PC-9 (cell line): ENCODE measurements around the gene RNF126. TPM values are rescaled to one million over a fixed set of nuclear protein-coding genes. Genes with fewer than 3 reads are reported as not detected.

Source experiments
- BruUV-seq: library from RNA; stranded (reverse); fragments of 400-500 nt; replicated peaks from 2 replicates; lab custom pipeline; 2021; lab: Mats Ljungman, UMichigan
- CTCF ChIA-PET: fragments of 300-600 bp; sonication (Branson Sonifier 250); formaldehyde crosslinking; loops from one replicate; lab custom pipeline; 2022; ENCODE audit warnings: antibody characterized with exemption; lab: Charles Lee
- POLR2A ChIA-PET: fragments of 300-600 bp; sonication (Branson Sonifier 250); formaldehyde crosslinking; loops from one replicate; lab custom pipeline; 2022; ENCODE audit warnings: antibody characterized with exemption; ENCODE audit not compliant: unreplicated experiment; lab: Charles Lee
- DNase-seq, 2 experiments: peaks; one replicate each; pipeline versions ENCODE4 v3.0.0 to v3.0.0-alpha.2; 2015 to 2022; ENCODE audit warnings: mixed read lengths in 1 of 2
- H2AFZ ChIP-seq: fragments of 200-600 bp; sonication (generic); 2 replicates; pipeline ENCODE4 v1.8.1; 2017; ENCODE audit warnings: antibody characterized with exemption
- H3F3A ChIP-seq: fragments of 200-600 bp; sonication (generic); 2 replicates; pipeline ENCODE4 v1.8.1; 2017; ENCODE audit warnings: antibody characterized with exemption, mild to moderate bottlenecking, low read depth; ENCODE audit not compliant: insufficient read depth
- H3K27ac ChIP-seq: fragments of 200-600 bp; sonication (generic); 2 replicates; pipeline ENCODE4 v1.6.1; 2016; ENCODE audit warnings: mixed run types
- H3K27me3 ChIP-seq: fragments of 200-600 bp; sonication (generic); 2 replicates; pipeline ENCODE4 v1.6.1; 2016; ENCODE audit warnings: low read depth, mixed run types; ENCODE audit not compliant: insufficient read depth
- H3K36me3 ChIP-seq: fragments of 200-600 bp; sonication (generic); 2 replicates; pipeline ENCODE4 v1.6.1; 2016; ENCODE audit warnings: low read depth, mixed run types
- H3K4me1 ChIP-seq: fragments of 200-600 bp; sonication (generic); replicated peaks from 2 replicates; pipeline ENCODE4 v1.6.1; 2016; ENCODE audit warnings: mixed run types; ENCODE audit not compliant: insufficient read depth
- H3K4me2 ChIP-seq: fragments of 200-600 bp; sonication (generic); 2 replicates; pipeline ENCODE4 v1.6.1; 2017; ENCODE audit warnings: mixed run types
- H3K4me3 ChIP-seq: fragments of 200-600 bp; sonication (generic); 2 replicates; pipeline ENCODE4 v1.6.1; 2016; ENCODE audit warnings: mixed run types
- H3K79me2 ChIP-seq: fragments of 200-600 bp; sonication (generic); 2 replicates; pipeline ENCODE4 v1.6.1; 2017; ENCODE audit warnings: low read depth, mixed run types
- H3K9me2 ChIP-seq: fragments of 200-600 bp; sonication (generic); 2 replicates; pipeline ENCODE4 v1.8.1; 2017; ENCODE audit warnings: mild to moderate bottlenecking; ENCODE audit not compliant: insufficient read depth
- H3K9me3 ChIP-seq: fragments of 200-600 bp; sonication (generic); 2 replicates; pipeline ENCODE4 v1.8.1; 2016; ENCODE audit warnings: low read depth; ENCODE audit not compliant: insufficient read depth
- H4K20me1 ChIP-seq: fragments of 200-600 bp; sonication (generic); 2 replicates; pipeline ENCODE4 v1.8.1; 2017; ENCODE audit not compliant: insufficient read depth
- CTCF ChIP-seq: fragments of 200-600 bp; sonication (generic); conservative IDR thresholded peaks from 2 replicates; pipeline ENCODE4 v1.6.1; 2017; ENCODE audit warnings: mixed run types, antibody characterized with exemption, mild to moderate bottlenecking, moderate library complexity
- EZH2 ChIP-seq: fragments of 200-600 bp; sonication (generic); IDR thresholded peaks from 2 replicates; pipeline ENCODE4 v1.8.0; 2017; ENCODE audit warnings: antibody characterized with exemption, low read depth
- intact Hi-C: fragments of 100-400 bp; cut with micrococcal nuclease; formaldehyde crosslinking; loops from one replicate; pipeline ENCODE4 v1.10.0; 2022; ENCODE audit not compliant: unreplicated experiment
- total RNA-seq: library from RNA; stranded (reverse); gene quantifications from 2 replicates; pipeline ENCODE4 v1.2.3, GENCODE V29; 2021

Gene RNF126
- total RNA-seq, 1 experiment from 2014 or later: 54.4 TPM

GRCh38 chr19:642767-643727 is 20.0 kb downstream of the RNF126 start:
- no peaks in the 10 kb centered on the region for H3K79me2 ChIP-seq
- peaks cover 10% of the 10 kb centered on the region for H3K4me1 ChIP-seq
- CTCF ChIA-PET: no interaction called here
- no peak overlapping the region for H3K4me2 ChIP-seq
- POLR2A ChIA-PET: no interaction called here
- BruUV-seq: no TSS peak
- DNase-seq: no peak
- H3F3A ChIP-seq: peaks cover 6% of the 10 kb centered on the region; the same call in 1 of the 2 replicates
- intact Hi-C loops: no loop called here
- no peaks in the 10 kb centered on the region for H3K9me2 ChIP-seq
- no peaks in the 10 kb centered on the region for H3K9me3 ChIP-seq
- no peak for TF ChIP-seq EZH2
- TF ChIP-seq CTCF: no peak
- no peaks in the 10 kb centered on the region for H3K36me3 ChIP-seq
- no peak overlapping the region for H3K4me3 ChIP-seq
- no peak overlapping the region for H2AFZ ChIP-seq
- no peak overlapping the region for H3K27ac ChIP-seq
- no peaks in the 10 kb centered on the region for H4K20me1 ChIP-seq
- H3K27me3 ChIP-seq: no peaks in the 10 kb centered on the region

- CTCF ChIA-PET: no interaction called here
- TF ChIP-seq CTCF (no peak), EZH2 (no peak)
- H3K36me3 ChIP-seq: no peaks in the 10 kb centered on the region
- no TSS peak for BruUV-seq
- no peaks in the 10 kb centered on the region for H3K9me3 ChIP-seq
- H4K20me1 ChIP-seq: no peaks in the 10 kb centered on the region
- H3K9me2 ChIP-seq: no peaks in the 10 kb centered on the region
- H3K27me3 ChIP-seq: no peaks in the 10 kb centered on the region
- DNase-seq: no peak
- H3K4me2 ChIP-seq: no peak overlapping the region
- intact Hi-C loops: no loop called here
- POLR2A ChIA-PET: interaction anchor here (0.6 kb wide), 1 partner anchor 110 kb away, joined by 8 read pairs; no protein-coding TSS in a partner anchor
- H3K4me1 ChIP-seq: peaks cover 10% of the 10 kb centered on the region
- H3K4me3 ChIP-seq: no peak overlapping the region
- H2AFZ ChIP-seq: no peak overlapping the region
- no peaks in the 10 kb centered on the region for H3K79me2 ChIP-seq
- H3F3A ChIP-seq: peaks cover 6% of the 10 kb centered on the region; the same call in 1 of the 2 replicates
- H3K27ac ChIP-seq: no peak overlapping the region
Measured at GRCh38 chr19:641702-642101, 21.3 kb downstream of the RNF126 start.

GRCh38 chr19:640606-641189 is 22.3 kb downstream of the RNF126 start:
- Histone ChIP-seq H3K36me3 (no peaks in the 10 kb centered on the region), H3K4me2 (no peak overlapping the region), H3K4me3 (no peak overlapping the region), H3K27ac (no peak overlapping the region), H3K79me2 (no peaks in the 10 kb centered on the region), H3K4me1 (peaks cover 10% of the 10 kb centered on the region), H3F3A (no peaks in the 10 kb centered on the region; the same call in 1 of the 2 replicates), H3K9me2 (no peaks in the 10 kb centered on the region), H3K27me3 (no peaks in the 10 kb centered on the region), H2AFZ (no peak overlapping the region), H3K9me3 (no peaks in the 10 kb centered on the region), H4K20me1 (no peaks in the 10 kb centered on the region)
- intact Hi-C loops: no loop called here
- CTCF ChIA-PET: no interaction called here
- no peak for DNase-seq
- TF ChIP-seq CTCF: no peak
- no peak for TF ChIP-seq EZH2
- no TSS peak for BruUV-seq
- POLR2A ChIA-PET: no interaction called here
